Caco-2 (cell line): ENCODE data around the gene GANAB. TPM values are rescaled to one million over a fixed set of nuclear protein-coding genes. Genes with fewer than 3 reads are reported as not detected.
"Not testable (repeated sequence)": the region's sequence is repeated elsewhere in the genome, so short reads cannot be mapped to it uniquely, and the experiment has no call there.

Source experiments
- BruUV-seq: library from RNA; stranded (reverse); fragments of 400-500 nt; replicated peaks from 2 replicates; lab custom pipeline; 2021; lab: Mats Ljungman, UMichigan
- CTCF ChIA-PET: fragments of 300-600 bp; sonication (Branson Sonifier 250); formaldehyde crosslinking; loops from one replicate; lab custom pipeline; 2022; ENCODE audit warnings: antibody characterized with exemption; lab: Charles Lee
- POLR2A ChIA-PET: fragments of 300-600 bp; sonication (Branson Sonifier 250); formaldehyde crosslinking; loops from one replicate; lab custom pipeline; 2022; ENCODE audit warnings: antibody characterized with exemption; lab: Charles Lee
- DNase-seq, 2 experiments: peaks; one replicate each; pipeline versions ENCODE4 v3.0.0 to v3.0.0-alpha.2; 2020 to 2022
- H3K27me3 ChIP-seq: replicated peaks from 2 replicates; pipeline ENCODE4 v1.6.0; 2011; ENCODE audit warnings: low read length; ENCODE audit not compliant: control insufficient read depth, insufficient read depth
- H3K36me3 ChIP-seq: 2 replicates; pipeline ENCODE4 v1.5.1; 2011; ENCODE audit warnings: low read length; ENCODE audit not compliant: control insufficient read depth, insufficient read depth
- H3K4me1 ChIP-seq: fragments of 250-450 bp; sonication (Bioruptor Pico); 2 replicates; pipeline ENCODE4 v1.5.1; 2020; ENCODE audit warnings: mild to moderate bottlenecking
- H3K4me3 ChIP-seq: 2 replicates; pipeline ENCODE4 v1.5.1; 2011; ENCODE audit warnings: low read depth, mild to moderate bottlenecking, control low read depth, low read length
- H3K9me3 ChIP-seq: fragments of 250-450 bp; sonication (Bioruptor Pico); 2 replicates; pipeline ENCODE4 v1.5.1; 2020; ENCODE audit warnings: mild to moderate bottlenecking, moderate library complexity
- H3K27ac Mint-ChIP-seq: one replicate; pipeline ENCODE4 v1.8.0; 2022; ENCODE audit warnings: mixed read lengths; ENCODE audit not compliant: unreplicated experiment
- H3K27me3 Mint-ChIP-seq: one replicate; pipeline ENCODE4 v1.8.0; 2022; ENCODE audit warnings: mixed read lengths; ENCODE audit not compliant: insufficient read depth, unreplicated experiment
- H3K36me3 Mint-ChIP-seq: one replicate; pipeline ENCODE4 v1.8.0; 2022; ENCODE audit warnings: mild to moderate bottlenecking, mixed read lengths; ENCODE audit not compliant: insufficient read depth, unreplicated experiment
- H3K4me1 Mint-ChIP-seq: one replicate; pipeline ENCODE4 v1.8.0; 2022; ENCODE audit warnings: low read depth, mixed read lengths; ENCODE audit not compliant: unreplicated experiment
- H3K4me3 Mint-ChIP-seq: one replicate; pipeline ENCODE4 v1.8.0; 2022; ENCODE audit warnings: mild to moderate bottlenecking, moderate library complexity, mixed read lengths; ENCODE audit not compliant: unreplicated experiment
- H3K9me3 Mint-ChIP-seq: one replicate; pipeline ENCODE4 v1.8.0; 2022; ENCODE audit warnings: mixed read lengths; ENCODE audit not compliant: unreplicated experiment
- intact Hi-C: fragments of 100-400 bp; cut with micrococcal nuclease; formaldehyde crosslinking; loops from one replicate; pipeline ENCODE4 v1.10.0; 2022; ENCODE audit not compliant: unreplicated experiment
- total RNA-seq: library from RNA; stranded (reverse); gene quantifications from 2 replicates; pipeline ENCODE4 v1.2.3, GENCODE V29; 2022
- TF ChIP-seq, protein P1 (sequence below), 2 experiments: fragments of 200-600 bp in 1 of 2; IDR thresholded peaks; 1 replicate in 1 of 2; 2 replicates in 1 of 2; pipeline versions ENCODE4 v1.5.1 to v1.8.0; 2011 to 2022; ENCODE audit warnings: antibody characterized with exemption in 1 of 2, control low read depth in 1 of 2, inconsistent platforms in 1 of 2, low read depth in 1 of 2, low read length in 1 of 2, mild to moderate bottlenecking in 1 of 2, moderate library complexity in 1 of 2; ENCODE audit not compliant: insufficient read depth in 1 of 2, severe bottlenecking in 1 of 2, unreplicated experiment in 1 of 2

Gene GANAB
- total RNA-seq, 1 experiment from 2014 or later: 442 TPM

DNA sequence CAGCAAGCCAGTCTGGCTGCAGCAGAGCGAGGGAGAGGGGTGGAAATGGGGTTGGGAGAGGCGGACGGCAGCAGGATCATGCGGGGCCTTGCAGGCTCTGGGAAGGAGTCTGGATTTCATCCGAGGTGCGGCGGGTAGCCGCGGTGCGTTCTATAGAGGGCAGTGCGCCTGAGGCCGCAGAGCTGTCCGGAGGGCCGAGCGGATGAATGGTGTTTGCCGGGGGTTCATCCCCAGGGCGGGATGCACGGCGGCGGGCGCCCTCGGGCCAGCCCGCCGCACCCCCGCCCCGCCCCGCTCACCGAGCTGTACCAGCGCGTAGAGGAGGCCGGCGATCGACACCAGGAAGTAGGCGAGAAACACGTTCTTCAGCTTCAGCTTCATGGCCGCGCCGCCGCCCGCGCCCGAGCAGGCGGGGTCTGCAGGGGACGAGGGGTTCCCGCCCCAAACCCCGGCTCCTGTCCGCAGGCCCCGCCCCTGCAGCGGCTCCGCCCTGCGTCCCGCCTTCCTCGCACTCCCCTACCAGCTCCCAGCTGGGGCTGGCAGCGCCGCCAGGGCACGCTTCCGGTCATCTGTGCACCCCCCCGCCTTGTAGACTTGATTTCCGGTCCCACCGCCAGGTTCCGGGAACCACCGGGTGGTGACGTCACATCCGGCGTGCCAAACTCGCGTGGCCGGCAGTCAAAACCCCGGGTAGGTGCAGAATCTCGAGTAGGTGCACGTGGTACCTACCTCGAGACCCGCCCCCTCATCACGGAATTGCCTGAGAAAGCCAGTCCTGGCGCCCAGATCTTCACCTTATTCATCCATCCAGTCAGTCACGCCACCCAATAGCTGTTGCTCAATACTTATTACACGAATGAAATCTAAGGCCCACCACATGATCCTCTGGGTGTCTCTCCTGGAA lies 24.6 kb downstream of the GANAB start, which contains the start of gene B3GAT3:
TSS of gene B3GAT3 (minus strand) at position 420 of the 904 bp plus-strand sequence. CDS start at position 381, 39 bp downstream.
- H3K27me3 Mint-ChIP-seq: no peaks in the 10 kb centered on the region
- peak; percentile 100 for DNase-seq
- ChIA-PET POLR2A (interaction anchor here (0.5 to 3.2 kb wide), 22 partner anchors 9 to 235 kb away, joined by 3 to 42 read pairs (median 7); partner anchors contain the start of genes AHNAK, C11orf98, CSKMT and EEF1G), CTCF (interaction anchor here (0.8 to 2.4 kb wide), 9 partner anchors 8 to 197 kb away, joined by 3 to 19 read pairs (median 4); partner anchors contain the start of genes C11orf98, CSKMT, EEF1G and INTS5)
- TF ChIP-seq, protein P1, sequence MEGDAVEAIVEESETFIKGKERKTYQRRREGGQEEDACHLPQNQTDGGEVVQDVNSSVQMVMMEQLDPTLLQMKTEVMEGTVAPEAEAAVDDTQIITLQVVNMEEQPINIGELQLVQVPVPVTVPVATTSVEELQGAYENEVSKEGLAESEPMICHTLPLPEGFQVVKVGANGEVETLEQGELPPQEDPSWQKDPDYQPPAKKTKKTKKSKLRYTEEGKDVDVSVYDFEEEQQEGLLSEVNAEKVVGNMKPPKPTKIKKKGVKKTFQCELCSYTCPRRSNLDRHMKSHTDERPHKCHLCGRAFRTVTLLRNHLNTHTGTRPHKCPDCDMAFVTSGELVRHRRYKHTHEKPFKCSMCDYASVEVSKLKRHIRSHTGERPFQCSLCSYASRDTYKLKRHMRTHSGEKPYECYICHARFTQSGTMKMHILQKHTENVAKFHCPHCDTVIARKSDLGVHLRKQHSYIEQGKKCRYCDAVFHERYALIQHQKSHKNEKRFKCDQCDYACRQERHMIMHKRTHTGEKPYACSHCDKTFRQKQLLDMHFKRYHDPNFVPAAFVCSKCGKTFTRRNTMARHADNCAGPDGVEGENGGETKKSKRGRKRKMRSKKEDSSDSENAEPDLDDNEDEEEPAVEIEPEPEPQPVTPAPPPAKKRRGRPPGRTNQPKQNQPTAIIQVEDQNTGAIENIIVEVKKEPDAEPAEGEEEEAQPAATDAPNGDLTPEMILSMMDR (IDR thresholded peaks at IDR 0.05; ENCODE audit: insufficient read depth in 1 of 2, low read depth in 1 of 2, low read length in 1 of 2, severe bottlenecking in 1 of 2, unreplicated experiment in 1 of 2): no peak
- peak within 1 kb of the TSS; percentile 81 for H3K27ac Mint-ChIP-seq
- Histone ChIP-seq H3K9me3 (no peaks in the 10 kb centered on the region), H3K27me3 (no peaks in the 10 kb centered on the region), H3K36me3 (peaks cover 9% of the 10 kb centered on the region), H3K4me1 (peaks cover 13% of the 10 kb centered on the region), H3K4me3 (peak within 1 kb of the TSS; percentile 81)
- no peaks in the 10 kb centered on the region for H3K9me3 Mint-ChIP-seq
- H3K4me1 Mint-ChIP-seq: peaks cover 7% of the 10 kb centered on the region
- intact Hi-C loops: loop anchor here (1.0 to 2.0 kb wide), 4 partner anchors 10 to 43 kb away; partner anchors contain the start of genes C11orf98, CSKMT, EML3 and GANAB
- H3K4me3 Mint-ChIP-seq: peak within 1 kb of the TSS; percentile 91
- peaks cover 52% of the 10 kb centered on the region for H3K36me3 Mint-ChIP-seq
- BruUV-seq: no TSS peak

DNA sequence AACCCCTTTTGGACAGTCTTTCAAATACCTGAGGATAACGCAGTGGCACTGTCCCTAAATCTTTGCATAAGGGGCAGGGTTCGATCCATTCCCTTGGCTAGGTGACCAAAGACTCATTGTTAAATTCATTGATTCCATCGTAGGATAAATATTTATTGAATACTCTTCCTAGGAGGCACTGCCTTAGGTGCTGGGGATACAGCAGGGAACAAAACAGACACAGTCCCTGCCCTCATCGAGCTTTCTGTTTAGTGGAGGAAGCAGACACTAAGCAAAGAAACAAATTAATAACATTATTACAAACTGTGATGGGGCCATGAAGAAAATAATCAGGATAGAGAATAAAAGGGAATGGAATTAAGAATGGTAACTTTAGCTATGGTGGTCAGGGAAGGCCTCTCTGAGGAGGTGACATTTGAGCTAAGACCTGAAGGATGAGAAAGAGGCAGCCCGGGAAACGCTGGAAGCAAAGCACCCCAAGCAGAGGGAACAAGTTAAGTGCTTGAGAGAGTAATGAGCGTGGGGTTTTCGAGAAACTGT lies 25.3 kb downstream of the GANAB start:
- H3K27me3 ChIP-seq: no peaks in the 10 kb centered on the region
- Mint-ChIP-seq H3K4me1 (peaks cover 7% of the 10 kb centered on the region), H3K36me3 (peaks cover 52% of the 10 kb centered on the region), H3K4me3 (peak overlapping the region; percentile 91), H3K27ac (peak overlapping the region; percentile 81), H3K9me3 (no peaks in the 10 kb centered on the region), H3K27me3 (no peaks in the 10 kb centered on the region)
- intact Hi-C loops: loop anchor here (1.0 kb wide), 1 partner anchor 9 kb away; the partner anchor contains the start of gene EML3
- H3K36me3 ChIP-seq: peaks cover 3% of the 10 kb centered on the region; the same call in 1 of the 2 replicates
- H3K4me3 ChIP-seq: peak overlapping the region; percentile 81
- POLR2A ChIA-PET: interaction anchor here (0.6 to 3.2 kb wide), 17 partner anchors 9 to 220 kb away, joined by 3 to 42 read pairs (median 7); partner anchors contain the start of genes C11orf98, CSKMT, EEF1G and INTS5
- TSS peak; percentile 41 for BruUV-seq
- CTCF ChIA-PET: interaction anchor here (0.8 to 2.4 kb wide), 10 partner anchors 7 to 196 kb away, joined by 3 to 19 read pairs (median 4); partner anchors contain the start of genes C11orf98, CSKMT, EEF1G and INTS5
- no peaks in the 10 kb centered on the region for H3K9me3 ChIP-seq
- TF ChIP-seq, protein P1 (IDR thresholded peaks at IDR 0.05; ENCODE audit: insufficient read depth in 1 of 2, low read depth in 1 of 2, low read length in 1 of 2, severe bottlenecking in 1 of 2, unreplicated experiment in 1 of 2): no peak
- DNase-seq: no peak
- H3K4me1 ChIP-seq: peaks cover 13% of the 10 kb centered on the region

DNA sequence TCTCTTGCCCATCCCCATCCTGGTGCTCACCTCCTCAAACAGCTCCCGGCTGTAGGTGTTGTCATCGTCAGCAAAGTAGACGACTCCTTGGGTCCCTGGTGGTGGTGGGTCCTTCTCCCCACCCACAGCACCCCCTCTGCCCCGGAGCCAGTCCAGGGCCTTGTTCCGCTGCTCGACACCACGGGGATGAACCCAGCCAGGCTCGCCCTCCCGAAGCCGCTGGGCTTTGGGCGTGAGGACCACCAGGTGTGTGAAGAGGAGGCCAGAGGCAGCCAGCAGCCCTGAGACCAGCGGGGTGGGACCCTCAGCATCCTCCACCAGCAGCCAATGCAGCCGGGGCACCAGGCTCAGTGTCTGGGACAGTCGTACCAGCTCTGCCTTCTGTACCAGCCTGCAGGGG lies 29.5 kb downstream of the GANAB start:
- POLR2A ChIA-PET: not testable (repeated sequence)

More for the DNA sequence above, 29.5 kb downstream of the GANAB start:
- H3K4me3 Mint-ChIP-seq, H3K27ac Mint-ChIP-seq, H3K9me3 Mint-ChIP-seq, H3K9me3 ChIP-seq, DNase-seq, intact Hi-C loops, CTCF ChIA-PET, H3K27me3 ChIP-seq, H3K4me3 ChIP-seq, H3K36me3 ChIP-seq, BruUV-seq, H3K27me3 Mint-ChIP-seq: not testable (repeated sequence)
- H3K36me3 Mint-ChIP-seq: peaks cover 50% of the 10 kb centered on the region
- peaks cover 19% of the 10 kb centered on the region for H3K4me1 Mint-ChIP-seq
- peaks cover 26% of the 10 kb centered on the region for H3K4me1 ChIP-seq
